GM11168 (cell line): ENCODE data around the gene PALS2.

Experiments
- in situ Hi-C: fragments of 300-500 bp; cut with MboI; formaldehyde crosslinking; loops from one replicate; pipeline ENCODE4 v1.12.0; 2022; ENCODE audit warnings: low sequenced_read_pairs; ENCODE audit not compliant: unreplicated experiment

Gene PALS2

GRCh38 chr7:24572997-24573553 is at the start of gene PALS2:
Gene PALS2 (plus strand): TSS chr7:24573452. CDS start chr7:24623668, 50,216 bp downstream.
- in situ Hi-C loops: no loop called here

- in situ Hi-C loops: no loop called here
Observed at GRCh38 chr7:24531255-24531654, 42.0 kb upstream of the PALS2 start.

- in situ Hi-C loops: no loop called here
Observed at GRCh38 chr7:24536682-24537081, 36.6 kb upstream of the PALS2 start.

GRCh38 chr7:24540956-24541355 is 32.3 kb upstream of the PALS2 start:
- in situ Hi-C loops: no loop called here

GRCh38 chr7:24545215-24545614 is 28.0 kb upstream of the PALS2 start:
- in situ Hi-C loops: no loop called here

GRCh38 chr7:24548390-24548789 is 24.9 kb upstream of the PALS2 start:
- in situ Hi-C loops: no loop called here

- in situ Hi-C loops: no loop called here
Observed at GRCh38 chr7:24549991-24550390, 23.3 kb upstream of the PALS2 start.

- in situ Hi-C loops: no loop called here
Observed at GRCh38 chr7:24555184-24555583, 18.1 kb upstream of the PALS2 start.

GRCh38 chr7:24555719-24556118 is 17.5 kb upstream of the PALS2 start:
- in situ Hi-C loops: no loop called here

- in situ Hi-C loops: no loop called here
Observed at GRCh38 chr7:24560772-24561171, 12.5 kb upstream of the PALS2 start.

GRCh38 chr7:24566274-24566673 is 7.0 kb upstream of the PALS2 start:
- in situ Hi-C loops: no loop called here

- in situ Hi-C loops: no loop called here
Observed at GRCh38 chr7:24570983-24571382, 2.3 kb upstream of the PALS2 start.

- in situ Hi-C loops: no loop called here
Observed at GRCh38 chr7:24572016-24572392, 1.2 kb upstream of the PALS2 start.

GRCh38 chr7:24572393-24572996 is 757 bp upstream of the PALS2 start:
- in situ Hi-C loops: no loop called here

- in situ Hi-C loops: no loop called here
Observed at GRCh38 chr7:24573554-24574338, 494 bp downstream of the PALS2 start.

- in situ Hi-C loops: no loop called here
Observed at GRCh38 chr7:24574386-24574785, 1.1 kb downstream of the PALS2 start.

- in situ Hi-C loops: no loop called here
Observed at GRCh38 chr7:24574950-24575349, 1.7 kb downstream of the PALS2 start.

GRCh38 chr7:24576171-24577025 is 3.1 kb downstream of the PALS2 start:
- in situ Hi-C loops: no loop called here

- in situ Hi-C loops: no loop called here
Observed at GRCh38 chr7:24578052-24578451, 4.8 kb downstream of the PALS2 start.

GRCh38 chr7:24580283-24580946 is 7.2 kb downstream of the PALS2 start:
- in situ Hi-C loops: no loop called here
